ENCODE measurements around the gene CA12.

The CA12 gene

DNA sequence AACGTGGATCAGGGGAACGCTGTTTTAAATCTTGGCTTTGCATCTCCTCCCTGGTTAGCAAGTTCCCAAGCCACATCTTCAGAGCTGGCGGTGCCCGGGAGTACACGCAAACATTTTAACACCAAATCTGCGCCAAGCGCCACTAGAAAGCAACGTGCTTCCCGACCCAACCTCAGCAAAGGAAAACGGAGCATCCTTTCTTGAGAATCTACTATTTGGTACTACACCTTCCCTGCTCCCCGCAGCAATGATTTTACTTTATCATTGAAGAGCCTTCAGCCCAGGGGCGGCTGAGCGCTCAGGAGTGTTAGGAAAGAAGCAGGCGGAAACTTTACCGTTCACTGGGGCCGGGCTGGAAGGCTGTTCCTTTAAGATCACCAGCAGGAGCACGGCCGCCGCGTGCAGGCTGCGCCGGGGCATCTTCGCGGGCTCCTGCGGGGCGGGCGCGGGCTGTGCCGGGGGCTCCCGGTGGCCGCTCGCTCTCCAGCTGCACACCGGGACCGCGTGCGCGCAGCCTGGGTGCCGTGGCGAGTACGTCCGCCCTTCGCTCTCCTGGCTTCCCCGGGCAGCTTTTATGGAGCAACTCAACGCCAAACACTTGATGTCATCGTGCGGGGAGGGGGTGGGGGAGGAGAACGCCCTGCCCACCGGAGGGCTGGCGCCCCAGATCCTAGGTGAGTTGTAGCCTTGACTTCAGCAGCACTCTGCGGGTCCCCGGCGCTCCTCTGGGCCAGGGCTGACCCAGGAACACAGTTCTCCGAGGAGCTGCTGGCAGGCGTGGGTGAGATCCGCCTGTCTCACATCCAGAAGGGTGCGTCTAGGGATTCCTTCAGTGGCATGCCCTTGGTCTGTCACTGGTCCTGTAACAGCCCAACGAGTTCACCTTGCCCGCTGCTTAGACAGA lies at the start of gene CA12:
Gene CA12 (minus strand): TSS at position 546 of the 904 bp plus-strand sequence. CDS start 126 bp downstream, at position 420.
- Histone ChIP-seq H3K9ac (ENCODE audit: low read depth, low read length) (no peak within 1 kb of the TSS), H3K27me3 (ENCODE audit: insufficient read depth, low read length, poor library complexity) (peaks cover 9% of the 10 kb centered on the region), H2AFZ (ENCODE audit: low read depth, low read length) (no peak within 1 kb of the TSS), H4K20me1 (ENCODE audit: insufficient read depth, low read length) (no peaks in the 10 kb centered on the region), H3K4me1 (ENCODE audit: insufficient read depth, low read length) (no peaks in the 10 kb centered on the region), H3K79me2 (ENCODE audit: insufficient read depth, low read length) (no peaks in the 10 kb centered on the region), H3K9me3 (ENCODE audit: insufficient read depth, low read length, severe bottlenecking) (no peaks in the 10 kb centered on the region), H3K4me3 (ENCODE audit: low read depth in 1 of 2, low read length in 2 of 2) (no peak within 1 kb of the TSS), H3K27ac (ENCODE audit: low read length) (no peak within 1 kb of the TSS), H3K4me2 (ENCODE audit: insufficient read depth, low read length) (no peak within 1 kb of the TSS), H3K36me3 (ENCODE audit: insufficient read depth, low read length) (no peaks in the 10 kb centered on the region)
- ATAC-seq (ENCODE audit: insufficient read depth, low read depth): no peak
- TF ChIP-seq, protein P1, sequence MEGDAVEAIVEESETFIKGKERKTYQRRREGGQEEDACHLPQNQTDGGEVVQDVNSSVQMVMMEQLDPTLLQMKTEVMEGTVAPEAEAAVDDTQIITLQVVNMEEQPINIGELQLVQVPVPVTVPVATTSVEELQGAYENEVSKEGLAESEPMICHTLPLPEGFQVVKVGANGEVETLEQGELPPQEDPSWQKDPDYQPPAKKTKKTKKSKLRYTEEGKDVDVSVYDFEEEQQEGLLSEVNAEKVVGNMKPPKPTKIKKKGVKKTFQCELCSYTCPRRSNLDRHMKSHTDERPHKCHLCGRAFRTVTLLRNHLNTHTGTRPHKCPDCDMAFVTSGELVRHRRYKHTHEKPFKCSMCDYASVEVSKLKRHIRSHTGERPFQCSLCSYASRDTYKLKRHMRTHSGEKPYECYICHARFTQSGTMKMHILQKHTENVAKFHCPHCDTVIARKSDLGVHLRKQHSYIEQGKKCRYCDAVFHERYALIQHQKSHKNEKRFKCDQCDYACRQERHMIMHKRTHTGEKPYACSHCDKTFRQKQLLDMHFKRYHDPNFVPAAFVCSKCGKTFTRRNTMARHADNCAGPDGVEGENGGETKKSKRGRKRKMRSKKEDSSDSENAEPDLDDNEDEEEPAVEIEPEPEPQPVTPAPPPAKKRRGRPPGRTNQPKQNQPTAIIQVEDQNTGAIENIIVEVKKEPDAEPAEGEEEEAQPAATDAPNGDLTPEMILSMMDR (IDR thresholded peaks at IDR 0.05; ENCODE audit: borderline replicate concordance, extremely low read depth, low read length, poor library complexity, severe bottlenecking): no peak
- TF ChIP-seq EZH2 (IDR thresholded peaks at IDR 0.05; ENCODE audit: borderline replicate concordance, low read depth, low read length, severe bottlenecking): no peak
- no peak for DNase-seq

DNA sequence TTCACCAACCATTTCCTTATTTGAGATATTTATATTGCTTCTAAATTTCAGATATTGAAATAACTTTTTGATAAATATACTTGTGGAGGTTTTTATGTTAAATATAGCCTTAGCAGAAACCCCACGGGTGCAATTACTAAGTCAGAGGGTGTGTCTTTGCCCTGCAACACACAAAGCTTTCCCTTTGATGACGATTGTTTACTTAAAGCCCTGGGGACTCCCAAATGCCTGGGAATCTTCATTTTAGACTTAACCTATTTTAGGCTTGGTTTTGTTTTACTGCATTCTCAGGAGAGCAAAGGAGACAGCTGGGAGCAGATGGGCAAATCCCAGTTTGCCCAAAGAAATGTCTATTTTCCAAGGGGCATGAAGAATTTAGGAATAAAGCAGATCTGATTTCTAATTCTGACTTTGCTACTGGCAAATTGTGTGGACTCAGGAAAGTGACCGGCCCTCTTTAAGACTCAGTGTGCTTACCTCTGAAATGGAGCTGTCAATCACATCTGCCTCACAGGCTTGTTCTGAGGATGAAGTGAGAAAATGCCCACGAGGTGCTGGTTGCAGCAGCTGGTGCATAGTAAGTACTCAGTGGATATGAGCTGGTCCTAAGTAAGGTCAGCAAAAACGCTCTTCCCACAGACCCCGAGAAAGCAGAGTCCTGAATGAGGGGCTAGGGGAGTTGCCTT lies 49.3 kb upstream of the CA12 start:
- ATAC-seq (ENCODE audit: insufficient read depth, low read depth) (no peak), DNase-seq (no peak)
- H3K79me2 ChIP-seq (ENCODE audit: insufficient read depth, low read length): no peaks in the 10 kb centered on the region
- no peak overlapping the region for H3K4me3 ChIP-seq (ENCODE audit: low read depth in 1 of 2, low read length in 2 of 2)
- H3K9me3 ChIP-seq (ENCODE audit: insufficient read depth, low read length, severe bottlenecking): no peaks in the 10 kb centered on the region
- no peak overlapping the region for H3K4me2 ChIP-seq (ENCODE audit: insufficient read depth, low read length)
- no peaks in the 10 kb centered on the region for H3K27me3 ChIP-seq (ENCODE audit: insufficient read depth, low read length, poor library complexity)
- H3K9ac ChIP-seq (ENCODE audit: low read depth, low read length): no peak overlapping the region
- no peak overlapping the region for H3K27ac ChIP-seq (ENCODE audit: low read length)
- TF ChIP-seq, protein P1 (IDR thresholded peaks at IDR 0.05; ENCODE audit: borderline replicate concordance, extremely low read depth, low read length, poor library complexity, severe bottlenecking): no peak
- no peak for TF ChIP-seq EZH2 (IDR thresholded peaks at IDR 0.05; ENCODE audit: borderline replicate concordance, low read depth, low read length, severe bottlenecking)
- H3K4me1 ChIP-seq (ENCODE audit: insufficient read depth, low read length): no peaks in the 10 kb centered on the region
- H2AFZ ChIP-seq (ENCODE audit: low read depth, low read length): no peak overlapping the region
- H4K20me1 ChIP-seq (ENCODE audit: insufficient read depth, low read length): no peaks in the 10 kb centered on the region
- no peaks in the 10 kb centered on the region for H3K36me3 ChIP-seq (ENCODE audit: insufficient read depth, low read length)

DNA sequence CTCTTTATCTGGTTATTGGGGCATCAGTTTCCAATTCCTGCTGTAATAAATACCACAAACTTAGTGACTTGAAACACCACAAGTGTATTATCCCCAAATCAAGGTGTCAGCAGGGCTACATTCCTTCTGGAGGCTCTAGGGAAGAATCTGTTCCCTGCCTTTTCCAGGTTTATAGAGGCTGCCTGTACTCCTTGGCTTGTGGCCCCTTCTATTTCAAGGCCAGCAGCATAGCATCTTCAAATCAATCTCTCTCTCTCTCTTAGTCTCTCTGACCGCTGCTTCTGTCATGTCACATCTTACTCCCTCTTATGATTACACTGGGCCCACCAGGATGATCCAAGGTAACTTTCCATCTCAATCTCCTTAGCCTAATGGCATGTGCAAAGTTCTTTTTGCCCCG lies 44.9 kb upstream of the CA12 start:
- Histone ChIP-seq H3K36me3 (ENCODE audit: insufficient read depth, low read length) (no peaks in the 10 kb centered on the region), H3K27ac (ENCODE audit: low read length) (no peak overlapping the region), H4K20me1 (ENCODE audit: insufficient read depth, low read length) (no peaks in the 10 kb centered on the region), H2AFZ (ENCODE audit: low read depth, low read length) (no peak overlapping the region), H3K4me2 (ENCODE audit: insufficient read depth, low read length) (no peak overlapping the region), H3K9me3 (ENCODE audit: insufficient read depth, low read length, severe bottlenecking) (no peaks in the 10 kb centered on the region), H3K79me2 (ENCODE audit: insufficient read depth, low read length) (no peaks in the 10 kb centered on the region), H3K4me1 (ENCODE audit: insufficient read depth, low read length) (no peaks in the 10 kb centered on the region), H3K4me3 (ENCODE audit: low read depth in 1 of 2, low read length in 2 of 2) (no peak overlapping the region), H3K27me3 (ENCODE audit: insufficient read depth, low read length, poor library complexity) (no peaks in the 10 kb centered on the region), H3K9ac (ENCODE audit: low read depth, low read length) (no peak overlapping the region)
- ATAC-seq (ENCODE audit: insufficient read depth, low read depth) (no peak), DNase-seq (no peak)
- TF ChIP-seq EZH2 (IDR thresholded peaks at IDR 0.05; ENCODE audit: borderline replicate concordance, low read depth, low read length, severe bottlenecking): no peak
- TF ChIP-seq, protein P1 (IDR thresholded peaks at IDR 0.05; ENCODE audit: borderline replicate concordance, extremely low read depth, low read length, poor library complexity, severe bottlenecking): no peak

All from DND-41 (cell line).